Stomach (tissue), 9 donors: Measurements from ENCODE around the gene NHS. TPM values are rescaled to one million over a fixed set of nuclear protein-coding genes. Genes with fewer than 3 reads are reported as not detected.
A peak's percentile ranks its signal among the peaks of the same experiment; 100 is the strongest.

ENCODE experiments used
- DNase-seq, 2 donors: peaks; one replicate each; pipeline versions ENCODE4 v3.0.0 to v3.0.0-alpha.2; 2013 to 2019
- H3K27ac ChIP-seq, 5 donors: fragments of 200-600 bp in 4 of 5; sonication (generic) in 4 of 5; one replicate each; pipeline ENCODE4 v1.5.1; 2013 to 2019; ENCODE audit warnings: mild to moderate bottlenecking in 1 of 5, moderate library complexity in 1 of 5
- H3K27me3 ChIP-seq, 3 donors: fragments of 200-600 bp; sonication (generic); one replicate each; pipeline ENCODE4 v1.5.1; 2017 to 2019; ENCODE audit warnings: mixed run types in 1 of 3
- H3K36me3 ChIP-seq, 4 donors: fragments of 200-600 bp; sonication (generic); 1 replicate in 3 of 4; 2 replicates in 1 of 4; pipeline ENCODE4 v1.5.1; 2016 to 2019
- H3K4me1 ChIP-seq, 4 donors: fragments of 200-600 bp; sonication (generic); one replicate each; pipeline ENCODE4 v1.5.1; 2016 to 2019
- H3K4me3 ChIP-seq, 4 donors: fragments of 200-600 bp; sonication (generic) in 3 of 4; one replicate each; pipeline ENCODE4 v1.5.1; 2016 to 2019; ENCODE audit warnings: mild to moderate bottlenecking in 1 of 4
- H3K9me3 ChIP-seq, 4 donors: fragments of 200-600 bp; sonication (generic); one replicate each; pipeline ENCODE4 v1.5.1; 2016 to 2019
- CTCF ChIP-seq, 7 experiments: fragments of 450-650 bp in 4 of 7; fragments of 200-600 bp in 3 of 7; sonication (generic) in 3 of 7; IDR thresholded peaks; one replicate each; pipeline ENCODE4 v1.5.1; 2016 to 2019; ENCODE audit warnings: antibody characterized with exemption in 7 of 7, control low read depth in 2 of 7, mild to moderate bottlenecking in 1 of 7
- EP300 ChIP-seq: sonication (generic); formaldehyde crosslinking; IDR thresholded peaks from one replicate; pipeline ENCODE4 v1.6.1; 2017; ENCODE audit warnings: antibody characterized with exemption
- POLR2A ChIP-seq, 4 donors: fragments of 450-650 bp; IDR thresholded peaks; one replicate each; pipeline ENCODE4 v1.6.1; 2016; ENCODE audit warnings: antibody characterized with exemption in 4 of 4, control low read depth in 2 of 4, mild to moderate bottlenecking in 1 of 4, moderate library complexity in 1 of 4
- POLR2AphosphoS5 ChIP-seq, 3 donors: sonication (generic); formaldehyde crosslinking; IDR thresholded peaks; one replicate each; pipeline ENCODE4 v1.6.1; 2016; ENCODE audit warnings: antibody characterized with exemption in 3 of 3
- WGBS, 5 donors: extraction: QIAGEN DNeasy Blood & Tissue Kit in 3 of 5; methylation state at CpG; one replicate each; pipeline versions ENCODE4 v1.1.5 to v1.1.7; 2013 to 2018; 5-methylcytosine and 5-hydroxymethylcytosine counted together
- intact Hi-C: fragments of 100-400 bp; cut with DNase I; formaldehyde crosslinking; loops from one replicate; pipeline ENCODE4 v1.15.1; 2023; ENCODE audit warnings: low total_unique reads
- polyA plus RNA-seq, 3 donors: library from polyadenylated mRNA; stranded (reverse); fragments of 200-250 nt; gene quantifications; one replicate each; pipeline ENCODE4 v1.2.3, GENCODE V29; 2013
- total RNA-seq, 5 donors: library from RNA; depleted of rRNA; stranded (reverse); fragments of >200 nt; gene quantifications; one replicate each; pipeline versions ENCODE4 v1.1.0 to v1.2.3, GENCODE V29; 2014 to 2016
- donor health status: healthy with polysubstance abuse.
- donor health status: Bipolar disorder and iron deficiency.
- donor health status: healthy.

NHS gene
- total and polyA plus RNA-seq, 8 donors, result 1.00 to 7.5 (median 4.3) TPM

- Histone ChIP-seq H3K4me1 (peaks cover 0 to 14% (median 2%) of the 10 kb centered on the region in 4 donors), H3K4me3 (no peak overlapping the region), H3K9me3 (no peaks in the 10 kb centered on the region), H3K36me3 (no peaks in the 10 kb centered on the region), H3K27ac (no peak overlapping the region), H3K27me3 (peaks cover 0 to 4% (median 0%) of the 10 kb centered on the region in 3 donors)
- TF ChIP-seq POLR2A (IDR thresholded peaks at IDR 0.05) (no peak), POLR2AphosphoS5 (IDR thresholded peaks at IDR 0.05) (no peak), EP300 (no peak), CTCF (IDR thresholded peaks at IDR 0.05) (no peak)
- intact Hi-C loops, result no loop called here
- no peak for DNase-seq
Measured at GRCh38 chrX:17453788-17454187, 78.8 kb downstream of the NHS start.

GRCh38 chrX:17456526-17456925 is 81.5 kb downstream of the NHS start:
- Histone ChIP-seq H3K36me3 (no peaks in the 10 kb centered on the region), H3K4me3 (no peak overlapping the region), H3K27me3 (peaks cover 0 to 2% (median 0%) of the 10 kb centered on the region in 3 donors), H3K4me1 (peaks cover 0 to 5% (median 2%) of the 10 kb centered on the region in 4 donors), H3K27ac (no peak overlapping the region), H3K9me3 (no peaks in the 10 kb centered on the region)
- TF ChIP-seq POLR2A (IDR thresholded peaks at IDR 0.05) (no peak), EP300 (no peak), POLR2AphosphoS5 (IDR thresholded peaks at IDR 0.05) (no peak)
- WGBS, 5 donors, result 68 to 91% (median 80%) methylated on average over 6 of the region's 6 CpGs
- peak in 1 of 2 donors; percentile 14 for DNase-seq
- intact Hi-C loops, result no loop called here

GRCh38 chrX:17459008-17459611 is 84.1 kb downstream of the NHS start:
- H3K27ac ChIP-seq, result peak overlapping the region in 2 of 5 donors; percentile 2 to 25
- DNase-seq, result peak; percentile 32 to 77
- intact Hi-C loops, result no loop called here
- TF ChIP-seq POLR2A (IDR thresholded peaks at IDR 0.05) (no peak), CTCF (IDR thresholded peaks at IDR 0.05) (no peak), EP300 (no peak)
- 26 to 64% (median 39%) methylated on average over 4 of the region's 4 CpGs for WGBS, 5 donors
- no peaks in the 10 kb centered on the region for H3K9me3 ChIP-seq
- no peaks in the 10 kb centered on the region for H3K27me3 ChIP-seq
- peaks cover 0 to 5% (median 2%) of the 10 kb centered on the region in 4 donors for H3K4me1 ChIP-seq
- H3K36me3 ChIP-seq, result no peaks in the 10 kb centered on the region
- H3K4me3 ChIP-seq, result no peak overlapping the region

- WGBS, 5 donors, result 41 to 53% (median 48%) methylated on average over 1 of the region's 1 CpG
- Histone ChIP-seq H3K4me3 (no peak overlapping the region), H3K36me3 (no peaks in the 10 kb centered on the region), H3K9me3 (no peaks in the 10 kb centered on the region), H3K27ac (peak overlapping the region in 2 of 5 donors; percentile 2 to 25), H3K27me3 (no peaks in the 10 kb centered on the region), H3K4me1 (peaks cover 0 to 5% (median 2%) of the 10 kb centered on the region in 4 donors)
- TF ChIP-seq CTCF (IDR thresholded peaks at IDR 0.05), result no peak
- TF ChIP-seq POLR2AphosphoS5 (IDR thresholded peaks at IDR 0.05), result no peak
- TF ChIP-seq EP300, result no peak
- TF ChIP-seq POLR2A (IDR thresholded peaks at IDR 0.05), result no peak
- intact Hi-C loops, result no loop called here
- DNase-seq, result peak in 1 of 2 donors; percentile 14
Measured at GRCh38 chrX:17459661-17460060, 84.7 kb downstream of the NHS start.

GRCh38 chrX:17462881-17463280 is 87.9 kb downstream of the NHS start:
- DNase-seq, result no peak
- Histone ChIP-seq H3K4me1 (peaks cover 0 to 5% (median 2%) of the 10 kb centered on the region in 4 donors), H3K27me3 (no peaks in the 10 kb centered on the region), H3K9me3 (no peaks in the 10 kb centered on the region), H3K36me3 (no peaks in the 10 kb centered on the region), H3K4me3 (no peak overlapping the region), H3K27ac (no peak overlapping the region)
- intact Hi-C loops, result no loop called here
- TF ChIP-seq POLR2AphosphoS5 (IDR thresholded peaks at IDR 0.05) (no peak), CTCF (IDR thresholded peaks at IDR 0.05) (no peak), POLR2A (IDR thresholded peaks at IDR 0.05) (no peak), EP300 (no peak)
- WGBS, 5 donors, result 83 to 100% (median 98%) methylated on average over 1 of the region's 1 CpG
